Loucy (cell line): ENCODE measurements around the gene ISLR.

Source experiments
- CTCF ChIP-seq: fragments of 200-600 bp; sonication (generic); conservative IDR thresholded peaks from 2 replicates; pipeline ENCODE4 v1.5.1; 2014; ENCODE audit warnings: mild to moderate bottlenecking, antibody characterized with exemption, low read length
- EZH2phosphoT487 ChIP-seq: fragments of 200-600 bp; IDR thresholded peaks from 2 replicates; pipeline ENCODE4 v1.6.1; 2018; ENCODE audit warnings: antibody characterized with exemption, mild to moderate bottlenecking, moderate library complexity, borderline replicate concordance

GRCh38 chr15:74135041-74135565 lies 38.4 kb upstream of the ISLR start:
- TF ChIP-seq CTCF (no peak), EZH2phosphoT487 (no peak)
